Activated naive CD8-positive, alpha-beta T cell treated with anti-CD3 and anti-CD28 coated beads for 36 hours (primary cell): ENCODE data around the gene ATG2A. TPM values are rescaled to one million over a fixed set of nuclear protein-coding genes. Genes with fewer than 3 reads are reported as not detected.

Source experiments
- DNase-seq: peaks from one replicate; pipeline ENCODE4 v3.0.0; 2021
- H3K27ac Mint-ChIP-seq: one replicate; pipeline ENCODE4 v1.8.0; 2022; ENCODE audit warnings: mild to moderate bottlenecking, moderate library complexity, mixed read lengths
- H3K27me3 Mint-ChIP-seq: one replicate; pipeline ENCODE4 v1.8.0; 2022; ENCODE audit warnings: mild to moderate bottlenecking, mixed read lengths
- H3K36me3 Mint-ChIP-seq: one replicate; pipeline ENCODE4 v1.8.0; 2021; ENCODE audit warnings: mild to moderate bottlenecking, mixed read lengths
- H3K4me1 Mint-ChIP-seq: one replicate; pipeline ENCODE4 v1.8.0; 2021; ENCODE audit warnings: mixed read lengths
- H3K4me3 Mint-ChIP-seq: one replicate; pipeline ENCODE4 v1.8.0; 2022; ENCODE audit warnings: mild to moderate bottlenecking, moderate library complexity, mixed read lengths
- H3K9me3 Mint-ChIP-seq: one replicate; pipeline ENCODE4 v1.8.0; 2022; ENCODE audit warnings: mixed read lengths
- total RNA-seq, 2 experiments: library from RNA; stranded (reverse); gene quantifications; one replicate each; pipeline ENCODE4 v1.2.3, GENCODE V29; 2021

ATG2A gene
- total RNA-seq, 2 experiments from 2014 or later: 17.3 to 18.0 TPM

GRCh38 chr11:64864473-64865285, 52.3 kb downstream of the ATG2A start:
- H3K4me1 Mint-ChIP-seq: peaks cover 86% of the 10 kb centered on the region
- peaks cover 48% of the 10 kb centered on the region for H3K36me3 Mint-ChIP-seq
- peak; percentile 79 for DNase-seq
- peaks cover 12% of the 10 kb centered on the region for H3K9me3 Mint-ChIP-seq
- no peaks in the 10 kb centered on the region for H3K27me3 Mint-ChIP-seq
- peak overlapping the region; percentile 75 for H3K4me3 Mint-ChIP-seq
- peak overlapping the region; percentile 98 for H3K27ac Mint-ChIP-seq

DNA sequence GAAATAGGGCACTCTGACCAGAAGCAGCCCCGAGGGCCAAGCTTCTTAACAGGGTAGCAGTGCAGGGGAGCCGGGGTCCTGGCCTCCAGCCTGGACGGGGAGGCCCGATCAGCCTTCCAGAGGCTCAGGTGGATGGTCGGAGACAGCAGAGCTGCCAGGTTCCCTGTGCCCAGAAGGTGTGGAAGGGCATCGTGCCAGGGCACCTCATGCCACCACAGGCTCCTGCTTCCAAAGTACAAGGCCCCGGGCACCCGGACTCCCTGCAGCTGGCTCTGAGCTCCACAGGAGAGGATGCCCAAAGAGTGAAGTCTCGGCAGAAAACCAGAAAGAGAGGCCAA, 52.9 kb downstream of the ATG2A start:
- DNase-seq: no peak
- H3K4me3 Mint-ChIP-seq: peak overlapping the region; percentile 75
- H3K27me3 Mint-ChIP-seq: no peaks in the 10 kb centered on the region
- peak overlapping the region; percentile 98 for H3K27ac Mint-ChIP-seq
- H3K9me3 Mint-ChIP-seq: peaks cover 12% of the 10 kb centered on the region
- peaks cover 85% of the 10 kb centered on the region for H3K4me1 Mint-ChIP-seq
- peaks cover 53% of the 10 kb centered on the region for H3K36me3 Mint-ChIP-seq

DNA sequence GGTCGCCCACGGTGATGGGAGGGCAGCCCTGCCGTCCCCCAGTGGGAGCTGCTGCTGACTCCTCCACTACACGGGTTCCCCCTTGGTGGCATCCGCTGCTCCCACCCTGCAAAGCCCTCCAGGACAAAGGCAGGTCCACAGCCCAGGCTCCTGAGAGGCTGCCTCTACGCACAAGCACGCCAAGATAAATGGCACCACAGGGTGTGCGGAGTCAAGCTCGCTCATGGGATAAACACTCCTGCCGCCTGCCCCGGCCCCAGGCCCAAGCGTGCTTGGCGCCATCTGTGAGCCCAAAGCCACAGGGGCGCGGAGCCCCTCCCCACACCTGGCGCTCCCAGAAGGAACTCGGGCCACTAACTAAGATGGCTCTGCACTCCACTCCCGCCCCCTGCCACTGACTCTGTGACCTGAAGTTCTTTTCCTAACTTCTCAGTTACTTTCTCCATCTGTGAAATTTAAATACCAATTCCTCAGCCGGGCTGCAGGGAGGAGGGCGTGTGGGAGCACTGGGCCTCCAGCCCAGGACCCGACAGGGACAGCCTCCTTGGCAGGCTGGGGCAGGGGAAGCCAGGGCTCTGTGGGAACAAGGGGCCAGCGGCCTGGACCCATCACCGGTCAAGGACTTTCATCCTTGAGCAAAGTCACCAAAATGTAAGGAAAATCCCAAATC, 53.5 kb downstream of the ATG2A start:
- no peaks in the 10 kb centered on the region for H3K27me3 Mint-ChIP-seq
- H3K9me3 Mint-ChIP-seq: peaks cover 12% of the 10 kb centered on the region
- DNase-seq: no peak
- peaks cover 85% of the 10 kb centered on the region for H3K4me1 Mint-ChIP-seq
- peaks cover 56% of the 10 kb centered on the region for H3K36me3 Mint-ChIP-seq
- peak overlapping the region; percentile 75 for H3K4me3 Mint-ChIP-seq
- peak overlapping the region; percentile 98 for H3K27ac Mint-ChIP-seq

DNA sequence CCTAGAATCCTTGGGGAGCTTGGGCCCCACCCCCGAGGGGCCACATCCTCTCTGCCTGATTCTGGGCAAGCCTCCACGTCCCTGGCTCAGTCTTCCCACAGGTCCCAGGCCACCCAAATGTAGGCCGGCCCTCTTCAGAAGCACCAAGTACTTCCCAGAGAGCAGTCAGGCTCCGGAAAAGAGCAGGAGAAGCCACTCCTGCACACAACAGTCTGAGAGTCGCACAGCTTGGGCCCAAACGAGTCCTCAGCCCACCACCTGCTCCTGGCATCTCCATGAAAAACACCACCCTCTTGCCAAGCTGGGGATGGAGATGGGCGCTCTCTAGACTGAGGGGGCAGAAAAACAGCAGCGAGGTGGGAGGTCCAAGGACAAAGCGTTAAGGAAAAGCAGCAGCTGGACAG, 54.0 kb downstream of the ATG2A start:
- Mint-ChIP-seq H3K27ac (peak overlapping the region; percentile 98), H3K27me3 (no peaks in the 10 kb centered on the region), H3K4me1 (peaks cover 85% of the 10 kb centered on the region), H3K9me3 (peaks cover 12% of the 10 kb centered on the region), H3K36me3 (peaks cover 55% of the 10 kb centered on the region), H3K4me3 (peak overlapping the region; percentile 49)
- DNase-seq: no peak

- peak overlapping the region; percentile 99 for H3K27ac Mint-ChIP-seq
- peaks cover 84% of the 10 kb centered on the region for H3K4me1 Mint-ChIP-seq
- H3K9me3 Mint-ChIP-seq: peaks cover 8% of the 10 kb centered on the region
- no peaks in the 10 kb centered on the region for H3K27me3 Mint-ChIP-seq
- peaks cover 51% of the 10 kb centered on the region for H3K36me3 Mint-ChIP-seq
- H3K4me3 Mint-ChIP-seq: peak overlapping the region; percentile 48
- no peak for DNase-seq
Observed at GRCh38 chr11:64861227-64861975, 55.6 kb downstream of the ATG2A start.

GRCh38 chr11:64859542-64860414, 57.2 kb downstream of the ATG2A start:
- peak; percentile 76 for DNase-seq
- no peaks in the 10 kb centered on the region for H3K27me3 Mint-ChIP-seq
- peaks cover 85% of the 10 kb centered on the region for H3K4me1 Mint-ChIP-seq
- peak overlapping the region; percentile 99 for H3K27ac Mint-ChIP-seq
- no peaks in the 10 kb centered on the region for H3K9me3 Mint-ChIP-seq
- H3K36me3 Mint-ChIP-seq: peaks cover 58% of the 10 kb centered on the region
- peak overlapping the region; percentile 70 for H3K4me3 Mint-ChIP-seq

- no peaks in the 10 kb centered on the region for H3K9me3 Mint-ChIP-seq
- peaks cover 85% of the 10 kb centered on the region for H3K4me1 Mint-ChIP-seq
- H3K27me3 Mint-ChIP-seq: no peaks in the 10 kb centered on the region
- peaks cover 66% of the 10 kb centered on the region for H3K36me3 Mint-ChIP-seq
- peak overlapping the region; percentile 99 for H3K27ac Mint-ChIP-seq
- DNase-seq: peak; percentile 70
- H3K4me3 Mint-ChIP-seq: peak overlapping the region; percentile 70
Observed at GRCh38 chr11:64858467-64859263, 58.3 kb downstream of the ATG2A start.

DNA sequence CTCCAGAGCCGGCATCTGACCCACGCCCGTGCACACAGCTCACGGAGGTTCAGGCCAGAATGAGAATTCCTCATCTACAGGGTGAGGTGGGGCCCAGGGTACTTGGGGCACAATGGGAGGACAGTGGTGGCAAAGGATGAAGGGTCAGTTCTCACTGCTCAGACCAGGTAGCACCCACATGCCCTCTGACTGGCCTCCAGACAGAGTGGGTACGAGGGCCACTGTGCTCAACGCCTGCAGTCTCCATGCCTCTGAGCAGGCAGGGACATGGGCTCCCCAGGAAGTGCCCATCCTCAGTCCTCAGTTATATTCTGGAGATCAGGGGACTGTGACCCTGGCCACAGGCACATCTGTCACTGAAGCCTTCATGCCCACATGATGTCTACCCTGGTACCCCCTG, 59.5 kb downstream of the ATG2A start:
- Mint-ChIP-seq H3K4me1 (peaks cover 86% of the 10 kb centered on the region), H3K27me3 (no peaks in the 10 kb centered on the region), H3K27ac (peak overlapping the region; percentile 85), H3K9me3 (no peaks in the 10 kb centered on the region), H3K36me3 (peaks cover 75% of the 10 kb centered on the region), H3K4me3 (no peak overlapping the region)
- no peak for DNase-seq

GRCh38 chr11:64856382-64857227, 60.4 kb downstream of the ATG2A start:
- H3K9me3 Mint-ChIP-seq: no peaks in the 10 kb centered on the region
- H3K4me1 Mint-ChIP-seq: peaks cover 89% of the 10 kb centered on the region
- no peaks in the 10 kb centered on the region for H3K27me3 Mint-ChIP-seq
- H3K27ac Mint-ChIP-seq: peak overlapping the region; percentile 85
- peak; percentile 80 for DNase-seq
- H3K4me3 Mint-ChIP-seq: peak overlapping the region; percentile 58
- peaks cover 72% of the 10 kb centered on the region for H3K36me3 Mint-ChIP-seq

- Mint-ChIP-seq H3K27ac (peak overlapping the region; percentile 85), H3K4me3 (peak overlapping the region; percentile 58), H3K4me1 (peaks cover 90% of the 10 kb centered on the region), H3K9me3 (no peaks in the 10 kb centered on the region), H3K27me3 (no peaks in the 10 kb centered on the region), H3K36me3 (peaks cover 69% of the 10 kb centered on the region)
- DNase-seq: no peak
Observed at GRCh38 chr11:64855596-64856304, 61.3 kb downstream of the ATG2A start.

DNA sequence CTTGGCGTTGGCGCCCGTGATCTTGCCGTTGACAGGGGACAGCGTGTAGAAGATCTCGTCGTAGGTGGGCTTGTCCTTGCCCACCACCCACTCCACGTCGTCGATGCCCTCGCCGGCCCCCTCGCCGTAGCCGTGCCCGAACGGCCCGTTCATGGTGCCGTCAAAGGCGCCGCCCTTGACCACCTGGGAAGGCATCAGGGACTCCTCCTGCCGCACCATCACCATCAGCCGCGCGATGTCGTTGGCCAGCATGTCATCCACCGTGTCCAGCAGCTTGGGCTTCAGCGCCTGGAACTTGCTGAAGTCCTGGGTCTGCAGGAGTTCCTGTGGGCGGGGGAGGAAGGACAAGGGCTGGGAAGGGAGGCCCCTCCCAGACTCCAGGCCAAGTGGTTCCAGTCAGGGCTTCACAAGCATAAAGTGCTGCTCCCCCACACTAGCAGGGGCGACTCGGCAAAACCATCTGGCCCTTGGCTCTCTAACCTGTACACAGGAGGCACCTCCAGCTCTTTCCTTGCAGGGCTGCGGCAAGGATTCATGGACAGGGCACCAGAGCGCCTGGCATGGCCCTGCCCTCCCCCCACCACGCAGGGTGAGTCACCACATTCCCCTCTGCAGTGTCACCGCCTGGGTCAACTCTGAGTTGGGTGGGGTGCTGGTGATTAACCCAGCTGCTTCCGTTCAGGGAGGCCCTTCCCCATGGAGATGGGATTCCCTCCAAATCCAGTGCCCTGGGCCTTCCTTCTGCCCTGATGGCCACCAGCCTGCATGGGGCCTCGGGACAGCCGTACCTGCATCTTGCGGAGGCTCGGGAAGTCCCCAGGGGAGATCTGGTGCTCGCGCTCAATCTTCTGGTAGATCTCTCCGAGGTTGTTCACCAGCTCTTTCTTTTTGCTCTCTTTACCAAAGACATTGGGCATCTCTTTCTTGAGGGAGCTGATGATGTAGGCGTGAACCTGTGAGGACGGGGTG, 62.2 kb downstream of the ATG2A start:
- Mint-ChIP-seq H3K4me3 (peak overlapping the region; percentile 58), H3K9me3 (no peaks in the 10 kb centered on the region), H3K27ac (peak overlapping the region; percentile 85), H3K36me3 (peaks cover 62% of the 10 kb centered on the region), H3K4me1 (peaks cover 89% of the 10 kb centered on the region), H3K27me3 (no peaks in the 10 kb centered on the region)
- DNase-seq: peak; percentile 58

DNA sequence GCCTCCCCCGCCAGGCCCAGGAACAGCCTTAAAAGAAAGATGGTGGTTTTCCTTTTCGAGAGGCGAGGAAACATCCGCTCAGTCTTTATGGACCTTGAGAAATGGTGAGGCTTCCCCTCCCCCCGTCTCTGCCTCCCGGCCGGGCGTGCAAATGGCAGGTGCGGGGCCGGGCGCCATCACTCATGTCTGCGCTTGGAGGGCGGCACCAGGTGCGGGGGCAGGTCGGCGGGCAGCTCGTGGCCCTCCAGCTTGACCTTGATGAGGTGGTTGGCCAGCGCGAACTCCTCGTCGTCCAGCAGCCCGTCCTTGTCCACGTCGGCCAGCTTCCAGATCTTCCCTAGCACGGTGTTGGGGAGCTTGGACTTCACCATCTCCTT, 62.9 kb downstream of the ATG2A start:
- DNase-seq: no peak
- peak overlapping the region; percentile 47 for H3K4me3 Mint-ChIP-seq
- peak overlapping the region; percentile 56 for H3K27ac Mint-ChIP-seq
- no peaks in the 10 kb centered on the region for H3K9me3 Mint-ChIP-seq
- peaks cover 89% of the 10 kb centered on the region for H3K4me1 Mint-ChIP-seq
- peaks cover 56% of the 10 kb centered on the region for H3K36me3 Mint-ChIP-seq
- no peaks in the 10 kb centered on the region for H3K27me3 Mint-ChIP-seq
